ENCODE data around the gene S100A2. TPM values are rescaled to one million over a fixed set of nuclear protein-coding genes. Genes with fewer than 3 reads are reported as not detected.
"Not testable (repeated sequence)": the region's sequence is repeated elsewhere in the genome, so short reads cannot be mapped to it uniquely, and the experiment has no call there.

Gene S100A2
- total and polyA plus RNA-seq, 2 experiments from 2014 or later = 1.7 to 8.6 TPM

DNA sequence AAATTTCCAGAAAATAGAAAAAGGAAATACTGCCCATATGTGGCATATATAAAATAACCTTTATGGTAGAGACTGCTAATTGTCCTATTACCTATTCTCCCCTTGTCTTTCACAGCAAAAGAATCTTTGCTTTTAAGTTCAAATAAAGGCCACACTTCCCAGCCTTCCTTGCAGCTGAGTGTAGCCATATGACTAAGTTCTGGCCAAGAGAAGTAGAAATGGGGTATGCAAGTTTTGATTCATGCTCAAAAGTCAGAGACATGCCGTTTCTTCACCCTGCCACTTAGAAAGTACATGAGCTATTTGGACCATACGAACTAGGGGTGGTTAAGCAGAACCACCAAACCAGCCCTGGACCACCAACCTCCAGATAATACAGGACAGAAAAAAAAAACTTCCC lies 18.3 kb upstream of the S100A2 start:
- no peak overlapping the region for H3K27ac ChIP-seq
- no peaks in the 10 kb centered on the region for H3K79me2 ChIP-seq (ENCODE audit: insufficient read depth)
- WGBS, 2 experiments (ENCODE audit: low coverage in 1 of 2, low lambda C conversion rate in 2 of 2, missing lambda C conversion rate in 2 of 2) = 58 to 63% methylated on average over 2 of the region's 2 CpGs
- H3K4me2 ChIP-seq (ENCODE audit: unreplicated experiment) = no peak overlapping the region
- no peaks in the 10 kb centered on the region for H3K9me2 ChIP-seq (ENCODE audit: insufficient read depth)
- no peak for TF ChIP-seq EZH2phosphoT487 (IDR thresholded peaks at IDR 0.05; ENCODE audit: insufficient read depth, low read depth)
- no peak for TF ChIP-seq EZH2 (IDR thresholded peaks at IDR 0.05; ENCODE audit: insufficient read depth, poor library complexity, severe bottlenecking)
- H3K9me3 ChIP-seq (ENCODE audit: low read depth) = no peaks in the 10 kb centered on the region
- in situ Hi-C loops (cut with MboI) = no loop called here
- no peak overlapping the region for H2AFZ ChIP-seq
- peaks cover 11% of the 10 kb centered on the region for H3K4me1 ChIP-seq (ENCODE audit: insufficient read depth)
- no peaks in the 10 kb centered on the region for H3K27me3 ChIP-seq (replicated peaks; ENCODE audit: insufficient read depth)
- H4K20me1 ChIP-seq (ENCODE audit: insufficient read depth) = no peaks in the 10 kb centered on the region
- no peaks in the 10 kb centered on the region for H3K36me3 ChIP-seq (ENCODE audit: low read depth)
- no peak overlapping the region for H3K9ac ChIP-seq
- DNase-seq = peak; percentile 47
- H3F3A ChIP-seq (ENCODE audit: insufficient read depth) = peaks cover 16% of the 10 kb centered on the region
- no peak overlapping the region for H3K4me3 ChIP-seq

DNA sequence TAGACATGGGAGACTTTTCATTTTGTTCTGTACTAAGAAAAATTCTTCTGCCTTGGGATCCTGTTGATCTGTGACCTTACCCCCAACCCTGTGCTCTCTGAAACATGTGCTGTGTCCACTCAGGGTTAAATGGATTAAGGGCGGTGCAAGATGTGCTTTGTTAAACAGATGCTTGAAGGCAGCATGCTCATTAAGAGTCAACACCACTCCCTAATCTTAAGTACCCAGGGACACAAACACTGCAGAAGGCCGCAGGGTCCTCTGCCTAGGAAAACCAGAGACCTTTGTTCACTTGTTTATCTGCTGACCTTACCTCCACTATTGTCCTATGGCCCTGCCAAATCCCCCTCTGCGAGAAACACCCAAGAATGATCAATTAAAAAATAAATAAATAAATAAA lies 17.9 kb upstream of the S100A2 start:
- H3K9me2 ChIP-seq (ENCODE audit: insufficient read depth); DNase-seq; H3K9me3 ChIP-seq (ENCODE audit: low read depth); H3K4me3 ChIP-seq; H2AFZ ChIP-seq; H3K4me2 ChIP-seq (ENCODE audit: unreplicated experiment); H3K27ac ChIP-seq; H3K9ac ChIP-seq; H3K79me2 ChIP-seq (ENCODE audit: insufficient read depth); H4K20me1 ChIP-seq (ENCODE audit: insufficient read depth); H3K27me3 ChIP-seq (replicated peaks; ENCODE audit: insufficient read depth); H3K36me3 ChIP-seq (ENCODE audit: low read depth); in situ Hi-C loops (cut with MboI): not testable (repeated sequence)
- H3F3A ChIP-seq (ENCODE audit: insufficient read depth) = peaks cover 20% of the 10 kb centered on the region
- peaks cover 16% of the 10 kb centered on the region for H3K4me1 ChIP-seq (ENCODE audit: insufficient read depth)
- 91 to 95% methylated on average over 3 of the region's 3 CpGs for WGBS, 2 experiments (ENCODE audit: low coverage in 1 of 2, low lambda C conversion rate in 2 of 2, missing lambda C conversion rate in 2 of 2)

DNA sequence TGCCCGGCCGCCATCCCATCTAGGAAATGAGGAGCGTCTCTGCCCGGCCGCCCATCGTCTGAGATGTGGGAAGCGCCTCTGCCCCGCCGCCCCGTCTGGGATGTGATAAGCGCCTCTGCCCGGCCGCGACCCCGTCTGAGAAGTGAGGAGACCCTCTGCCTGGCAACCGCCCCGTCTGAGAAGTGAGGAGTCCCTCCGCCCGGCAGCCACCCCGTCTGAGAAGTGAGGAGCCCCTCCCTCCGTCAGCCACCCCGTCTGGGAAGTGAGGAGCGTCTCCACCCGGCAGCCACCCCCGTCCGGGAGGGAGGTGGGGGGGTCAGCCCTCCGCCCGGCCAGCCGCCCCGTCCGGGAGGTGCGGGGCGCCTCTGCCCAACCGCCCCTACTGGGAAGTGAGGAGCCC lies 17.2 kb upstream of the S100A2 start:
- Histone ChIP-seq H3F3A (ENCODE audit: insufficient read depth) (peaks cover 25% of the 10 kb centered on the region), H3K4me1 (ENCODE audit: insufficient read depth) (peaks cover 23% of the 10 kb centered on the region)
- H3K4me2 ChIP-seq (ENCODE audit: unreplicated experiment); in situ Hi-C loops (cut with MboI); H3K36me3 ChIP-seq (ENCODE audit: low read depth); H3K9ac ChIP-seq; H2AFZ ChIP-seq; H3K27ac ChIP-seq; H3K79me2 ChIP-seq (ENCODE audit: insufficient read depth); DNase-seq; H3K4me3 ChIP-seq; H3K9me2 ChIP-seq (ENCODE audit: insufficient read depth); H4K20me1 ChIP-seq (ENCODE audit: insufficient read depth); H3K9me3 ChIP-seq (ENCODE audit: low read depth); H3K27me3 ChIP-seq (replicated peaks; ENCODE audit: insufficient read depth): not testable (repeated sequence)
- 95 to 96% methylated on average over 10 to 34 of the region's 34 CpGs for WGBS, 2 experiments (ENCODE audit: low coverage in 1 of 2, low lambda C conversion rate in 2 of 2, missing lambda C conversion rate in 2 of 2)

DNA sequence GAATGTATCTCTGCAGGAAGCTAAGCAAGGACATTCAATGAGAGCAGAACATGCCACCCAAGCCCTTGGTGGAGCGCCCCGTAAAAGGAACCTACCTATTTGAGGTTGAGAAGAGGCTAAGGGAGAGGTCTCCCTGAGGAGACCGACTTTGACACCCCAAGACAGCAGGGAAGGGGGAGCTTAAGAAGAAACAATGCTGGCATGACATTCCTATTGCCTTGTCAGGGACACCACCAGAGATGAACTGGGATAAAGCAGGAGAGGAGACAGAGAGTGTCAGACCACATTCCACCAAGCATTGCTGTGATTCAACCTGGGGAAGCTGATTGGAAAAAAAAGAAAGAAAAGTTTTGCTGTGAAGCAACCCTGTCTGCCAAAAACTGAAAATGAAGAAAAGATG lies 13.3 kb upstream of the S100A2 start:
- H4K20me1 ChIP-seq (ENCODE audit: insufficient read depth) = no peaks in the 10 kb centered on the region
- no peaks in the 10 kb centered on the region for H3K9me2 ChIP-seq (ENCODE audit: insufficient read depth)
- 81 to 86% methylated on average over 3 of the region's 3 CpGs for WGBS, 2 experiments (ENCODE audit: low coverage in 1 of 2, low lambda C conversion rate in 2 of 2, missing lambda C conversion rate in 2 of 2)
- DNase-seq = peak; percentile 46
- in situ Hi-C loops (cut with MboI) = no loop called here
- H2AFZ ChIP-seq = peak overlapping the region; percentile 3; the same call in 1 of the 2 replicates
- peaks cover 22% of the 10 kb centered on the region for H3K4me1 ChIP-seq (ENCODE audit: insufficient read depth)
- TF ChIP-seq EZH2phosphoT487 (IDR thresholded peaks at IDR 0.05; ENCODE audit: insufficient read depth, low read depth) (no peak), EZH2 (IDR thresholded peaks at IDR 0.05; ENCODE audit: insufficient read depth, poor library complexity, severe bottlenecking) (no peak)
- H3K27me3 ChIP-seq (replicated peaks; ENCODE audit: insufficient read depth) = no peaks in the 10 kb centered on the region
- H3K4me3 ChIP-seq = no peak overlapping the region
- H3K79me2 ChIP-seq (ENCODE audit: insufficient read depth) = no peaks in the 10 kb centered on the region
- H3K36me3 ChIP-seq (ENCODE audit: low read depth) = no peaks in the 10 kb centered on the region
- peak overlapping the region; percentile 32; the same call in 1 of the 2 replicates for H3K27ac ChIP-seq
- peaks cover 20% of the 10 kb centered on the region for H3F3A ChIP-seq (ENCODE audit: insufficient read depth)
- no peak overlapping the region for H3K9ac ChIP-seq
- H3K4me2 ChIP-seq (ENCODE audit: unreplicated experiment) = peak overlapping the region; percentile 34
- no peaks in the 10 kb centered on the region for H3K9me3 ChIP-seq (ENCODE audit: low read depth)

GRCh38 chr1:153578490-153578889 lies 12.8 kb upstream of the S100A2 start:
- Histone ChIP-seq H4K20me1 (ENCODE audit: insufficient read depth) (no peaks in the 10 kb centered on the region), H3K79me2 (ENCODE audit: insufficient read depth) (no peaks in the 10 kb centered on the region), H3K9me2 (ENCODE audit: insufficient read depth) (no peaks in the 10 kb centered on the region), H3K9me3 (ENCODE audit: low read depth) (no peaks in the 10 kb centered on the region), H3K27me3 (replicated peaks; ENCODE audit: insufficient read depth) (no peaks in the 10 kb centered on the region), H2AFZ (0 out of 2 replicates have a peak overlapping the region, but pooled peaks have one; percentile 3), H3K36me3 (ENCODE audit: low read depth) (no peaks in the 10 kb centered on the region), H3F3A (ENCODE audit: insufficient read depth) (peaks cover 24% of the 10 kb centered on the region), H3K4me2 (ENCODE audit: unreplicated experiment) (peak overlapping the region; percentile 34), H3K27ac (peak overlapping the region; percentile 32; the same call in 1 of the 2 replicates), H3K4me1 (ENCODE audit: insufficient read depth) (peaks cover 23% of the 10 kb centered on the region), H3K4me3 (no peak overlapping the region), H3K9ac (no peak overlapping the region)
- TF ChIP-seq EZH2 (IDR thresholded peaks at IDR 0.05; ENCODE audit: insufficient read depth, poor library complexity, severe bottlenecking) (no peak), EZH2phosphoT487 (IDR thresholded peaks at IDR 0.05; ENCODE audit: insufficient read depth, low read depth) (no peak)
- DNase-seq = peak; percentile 50
- in situ Hi-C loops (cut with MboI) = no loop called here
